MCF 10A (cell line): Measurements from ENCODE around the gene EBP. TPM values are rescaled to one million over a fixed set of nuclear protein-coding genes. Genes with fewer than 3 reads are reported as not detected.

Experiments
- BruUV-seq: library from RNA; stranded (reverse); fragments of 400-500 nt; replicated peaks from 2 replicates; lab custom pipeline; 2021; lab: Mats Ljungman, UMichigan
- CTCF ChIA-PET: fragments of 300-600 bp; sonication (Branson Sonifier 250); formaldehyde crosslinking; extraction: SDS; loops from one replicate; lab custom pipeline; 2021; ENCODE audit warnings: antibody characterized with exemption, inconsistent platforms; lab: Yijun Ruan, JAX
- POLR2A ChIA-PET: fragments of 300-600, 350-650 bp; sonication (Branson Sonifier 250); formaldehyde crosslinking; extraction: SDS; loops from one replicate; lab custom pipeline; 2020; ENCODE audit warnings: antibody characterized with exemption, inconsistent platforms; lab: Yijun Ruan, JAX
- DNase-seq: peaks from one replicate; pipeline ENCODE4 v3.0.0-alpha.2; 2018; ENCODE audit not compliant: unreplicated experiment
- H3K27ac Mint-ChIP-seq: one replicate; pipeline ENCODE4 v1.8.0; 2022; ENCODE audit warnings: mild to moderate bottlenecking, low read depth, mixed read lengths; ENCODE audit not compliant: unreplicated experiment
- H3K27me3 Mint-ChIP-seq: one replicate; pipeline ENCODE4 v1.8.0; 2022; ENCODE audit warnings: mixed read lengths; ENCODE audit not compliant: insufficient read depth, unreplicated experiment
- H3K36me3 Mint-ChIP-seq: one replicate; pipeline ENCODE4 v1.8.0; 2022; ENCODE audit warnings: mild to moderate bottlenecking, moderate library complexity, mixed read lengths; ENCODE audit not compliant: insufficient read depth, unreplicated experiment
- H3K4me1 Mint-ChIP-seq: one replicate; pipeline ENCODE4 v1.8.0; 2022; ENCODE audit warnings: mixed read lengths; ENCODE audit not compliant: insufficient read depth, unreplicated experiment
- H3K4me3 Mint-ChIP-seq: one replicate; pipeline ENCODE4 v1.8.0; 2022; ENCODE audit warnings: mild to moderate bottlenecking, moderate library complexity, mixed read lengths; ENCODE audit not compliant: unreplicated experiment
- H3K9me3 Mint-ChIP-seq: one replicate; pipeline ENCODE4 v1.8.0; 2022; ENCODE audit warnings: mixed read lengths; ENCODE audit not compliant: unreplicated experiment
- intact Hi-C: fragments of 100-400 bp; cut with micrococcal nuclease; formaldehyde crosslinking; loops from 2 replicates; pipeline ENCODE4 v1.14.1; 2022
- total RNA-seq: library from RNA; stranded (reverse); gene quantifications from 2 replicates; pipeline ENCODE4 v1.2.3, GENCODE V29; 2022
- TF ChIP-seq, protein P1 (sequence below): fragments of 200-600 bp; IDR thresholded peaks from one replicate; pipeline ENCODE4 v1.8.0; 2022; ENCODE audit warnings: antibody characterized with exemption, mild to moderate bottlenecking; ENCODE audit not compliant: unreplicated experiment

Gene EBP
- total RNA-seq, 1 experiment from 2014 or later: 102 TPM

DNA sequence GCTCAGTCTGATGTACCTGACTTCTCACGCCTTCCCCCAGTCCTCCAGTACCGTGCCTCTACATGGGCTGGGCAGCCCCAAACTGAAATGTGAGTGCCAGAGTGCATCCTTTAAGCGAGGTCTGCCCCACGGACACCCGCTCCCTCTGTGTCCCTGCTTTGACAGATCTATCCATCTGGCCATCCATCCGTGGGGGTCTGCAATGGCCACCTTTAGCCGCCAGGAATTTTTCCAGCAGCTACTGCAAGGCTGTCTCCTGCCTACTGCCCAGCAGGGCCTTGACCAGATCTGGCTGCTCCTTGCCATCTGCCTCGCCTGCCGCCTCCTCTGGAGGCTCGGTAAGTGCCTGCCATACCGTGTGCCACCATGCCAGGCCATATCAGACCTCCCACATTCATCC, 12.0 kb upstream of the EBP start:
- CTCF ChIA-PET: interaction anchor here (1.5 to 1.7 kb wide), 3 partner anchors 22 to 426 kb away, joined by 3 to 7 read pairs (median 5); no protein-coding TSS in a partner anchor
- no peaks in the 10 kb centered on the region for H3K27me3 Mint-ChIP-seq
- H3K4me1 Mint-ChIP-seq: peaks cover 5% of the 10 kb centered on the region
- TF ChIP-seq, protein P1, sequence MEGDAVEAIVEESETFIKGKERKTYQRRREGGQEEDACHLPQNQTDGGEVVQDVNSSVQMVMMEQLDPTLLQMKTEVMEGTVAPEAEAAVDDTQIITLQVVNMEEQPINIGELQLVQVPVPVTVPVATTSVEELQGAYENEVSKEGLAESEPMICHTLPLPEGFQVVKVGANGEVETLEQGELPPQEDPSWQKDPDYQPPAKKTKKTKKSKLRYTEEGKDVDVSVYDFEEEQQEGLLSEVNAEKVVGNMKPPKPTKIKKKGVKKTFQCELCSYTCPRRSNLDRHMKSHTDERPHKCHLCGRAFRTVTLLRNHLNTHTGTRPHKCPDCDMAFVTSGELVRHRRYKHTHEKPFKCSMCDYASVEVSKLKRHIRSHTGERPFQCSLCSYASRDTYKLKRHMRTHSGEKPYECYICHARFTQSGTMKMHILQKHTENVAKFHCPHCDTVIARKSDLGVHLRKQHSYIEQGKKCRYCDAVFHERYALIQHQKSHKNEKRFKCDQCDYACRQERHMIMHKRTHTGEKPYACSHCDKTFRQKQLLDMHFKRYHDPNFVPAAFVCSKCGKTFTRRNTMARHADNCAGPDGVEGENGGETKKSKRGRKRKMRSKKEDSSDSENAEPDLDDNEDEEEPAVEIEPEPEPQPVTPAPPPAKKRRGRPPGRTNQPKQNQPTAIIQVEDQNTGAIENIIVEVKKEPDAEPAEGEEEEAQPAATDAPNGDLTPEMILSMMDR: no peak
- H3K9me3 Mint-ChIP-seq: no peaks in the 10 kb centered on the region
- DNase-seq: no peak
- POLR2A ChIA-PET: no interaction called here
- intact Hi-C loops: no loop called here
- H3K36me3 Mint-ChIP-seq: peaks cover 2% of the 10 kb centered on the region
- no TSS peak for BruUV-seq
- H3K27ac Mint-ChIP-seq: peak overlapping the region; percentile 85
- peak overlapping the region; percentile 86 for H3K4me3 Mint-ChIP-seq

DNA sequence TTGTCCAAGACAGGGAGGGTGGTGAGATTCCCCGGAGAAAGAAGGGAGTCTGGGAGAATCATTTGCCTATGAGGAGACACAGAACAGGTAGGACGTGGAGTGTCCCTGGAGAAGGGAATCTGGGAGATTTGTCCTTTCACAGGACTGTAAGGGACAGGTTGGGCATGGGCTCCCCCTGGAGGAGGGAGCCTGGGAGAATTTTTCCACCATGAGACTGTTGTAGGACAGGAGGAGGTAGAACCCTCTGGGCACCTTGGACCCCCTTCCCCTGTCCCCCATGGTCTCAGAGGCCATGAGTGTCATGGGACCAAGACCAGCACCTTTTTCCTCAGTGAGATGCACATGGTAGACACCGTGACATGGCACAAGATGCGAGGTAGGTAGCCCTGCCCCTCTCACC, 10.0 kb upstream of the EBP start:
- intact Hi-C loops: loop anchor here (1.0 kb wide), 2 partner anchors 35 to 428 kb away; partner anchors contain the start of gene FTSJ1
- Mint-ChIP-seq H3K27ac (no peak overlapping the region), H3K27me3 (no peaks in the 10 kb centered on the region), H3K4me3 (no peak overlapping the region), H3K9me3 (peaks cover 3% of the 10 kb centered on the region), H3K36me3 (peaks cover 7% of the 10 kb centered on the region), H3K4me1 (peaks cover 5% of the 10 kb centered on the region)
- TF ChIP-seq, protein P1: no peak
- ChIA-PET CTCF (interaction anchor here (1.6 kb wide), 1 partner anchor 428 kb away, joined by 7 read pairs; no protein-coding TSS in a partner anchor), POLR2A (no interaction called here)
- BruUV-seq: no TSS peak
- DNase-seq: no peak

DNA sequence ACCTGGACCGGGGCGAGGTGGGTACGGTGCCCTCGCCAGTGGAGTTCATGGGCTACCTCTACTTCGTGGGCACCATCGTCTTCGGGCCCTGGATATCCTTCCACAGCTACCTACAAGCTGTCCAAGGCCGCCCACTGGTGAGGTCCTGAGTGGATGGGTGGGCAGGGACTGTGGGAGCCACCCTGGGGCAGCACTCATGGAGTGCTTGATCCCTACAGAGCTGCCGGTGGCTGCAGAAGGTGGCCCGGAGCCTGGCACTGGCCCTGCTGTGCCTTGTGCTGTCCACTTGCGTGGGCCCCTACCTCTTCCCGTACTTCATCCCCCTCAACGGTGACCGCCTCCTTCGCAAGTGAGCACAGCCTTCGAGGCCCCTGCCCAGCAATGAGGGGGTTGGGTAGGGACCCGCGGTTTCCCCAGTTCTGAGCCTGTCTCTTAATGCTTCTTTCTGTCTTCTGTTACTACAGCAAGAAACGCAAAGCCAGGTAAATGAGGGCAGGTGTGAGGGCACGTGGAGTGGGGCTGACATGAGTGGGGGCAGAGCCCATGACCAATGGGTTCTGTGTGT, 9.2 kb upstream of the EBP start:
- H3K36me3 Mint-ChIP-seq: peaks cover 7% of the 10 kb centered on the region
- peaks cover 5% of the 10 kb centered on the region for H3K9me3 Mint-ChIP-seq
- TF ChIP-seq, protein P1: no peak
- intact Hi-C loops: no loop called here
- ChIA-PET CTCF (interaction anchor here (0.9 to 1.6 kb wide), 3 partner anchors 38 to 431 kb away, joined by 3 to 5 read pairs (median 3); no protein-coding TSS in a partner anchor), POLR2A (no interaction called here)
- BruUV-seq: no TSS peak
- no peak overlapping the region for H3K4me3 Mint-ChIP-seq
- peaks cover 5% of the 10 kb centered on the region for H3K4me1 Mint-ChIP-seq
- no peak overlapping the region for H3K27ac Mint-ChIP-seq
- DNase-seq: no peak
- no peaks in the 10 kb centered on the region for H3K27me3 Mint-ChIP-seq

DNA sequence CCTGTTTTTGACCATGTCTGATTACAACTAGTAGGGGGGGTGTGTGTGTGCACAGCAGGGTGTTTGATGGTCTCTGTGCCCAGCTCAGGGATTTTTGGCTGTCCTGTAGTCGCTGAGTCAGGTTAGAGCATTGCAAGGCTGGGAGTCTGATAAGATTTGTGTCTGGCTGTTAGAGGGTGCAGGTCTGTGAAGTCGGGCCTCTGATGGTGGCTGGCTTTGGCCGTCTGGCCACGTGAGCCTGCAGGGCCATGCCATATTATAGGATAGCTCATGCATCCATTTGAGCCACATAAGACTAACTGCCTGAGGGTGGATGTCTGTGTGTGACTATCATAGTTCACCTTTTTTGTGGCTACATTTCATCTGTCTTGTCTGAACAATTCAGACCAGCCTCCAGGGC, 7.9 kb upstream of the EBP start:
- Mint-ChIP-seq H3K36me3 (peaks cover 7% of the 10 kb centered on the region), H3K9me3 (peaks cover 5% of the 10 kb centered on the region), H3K4me1 (peaks cover 5% of the 10 kb centered on the region), H3K27ac (no peak overlapping the region), H3K27me3 (no peaks in the 10 kb centered on the region), H3K4me3 (no peak overlapping the region)
- intact Hi-C loops: no loop called here
- ChIA-PET POLR2A (interaction anchor here (0.6 to 0.7 kb wide), 2 partner anchors 26 to 38 kb away, joined by 3 read pairs; partner anchors contain the start of gene TBC1D25), CTCF (interaction anchor here (1.2 to 1.6 kb wide), 2 partner anchors 40 to 430 kb away, joined by 3 to 5 read pairs; no protein-coding TSS in a partner anchor)
- no peak for DNase-seq
- BruUV-seq: no TSS peak
- TF ChIP-seq, protein P1: no peak
